Activated B cell treated with CpG ODN at 0.5 μM for 24 hours (primary cell): ENCODE data around the gene WWC1. TPM values are rescaled to one million over a fixed set of nuclear protein-coding genes. Genes with fewer than 3 reads are reported as not detected.

Source experiments
- ATAC-seq: fragments of 200-7000 bp; cut with Tn5 transposase; one replicate; pipeline ENCODE4 v1.10.0; 2021; ENCODE audit warnings: low read depth, mild to moderate bottlenecking, moderate library complexity
- CTCF ChIA-PET: fragments of 350-600 bp; sonication (Branson Sonifier 250); formaldehyde crosslinking; loops from one replicate; lab custom pipeline; 2021; ENCODE audit warnings: antibody characterized with exemption; lab: Charles Lee
- POLR2A ChIA-PET: fragments of 350-600 bp; sonication (Branson Sonifier 250); formaldehyde crosslinking; loops from one replicate; lab custom pipeline; 2021; ENCODE audit warnings: antibody characterized with exemption; lab: Charles Lee
- DNase-seq: peaks from one replicate; pipeline ENCODE4 v3.0.0; 2022
- H3K27ac Mint-ChIP-seq: one replicate; pipeline ENCODE4 v1.8.0; 2020; ENCODE audit warnings: mixed read lengths
- H3K27me3 Mint-ChIP-seq: one replicate; pipeline ENCODE4 v1.8.0; 2021; ENCODE audit warnings: mixed read lengths
- H3K36me3 Mint-ChIP-seq: one replicate; pipeline ENCODE4 v1.8.0; 2021; ENCODE audit warnings: low read depth, mixed read lengths
- H3K4me1 Mint-ChIP-seq: one replicate; pipeline ENCODE4 v1.8.0; 2021; ENCODE audit warnings: mixed read lengths
- H3K4me3 Mint-ChIP-seq: one replicate; pipeline ENCODE4 v1.8.0; 2020; ENCODE audit warnings: mild to moderate bottlenecking, mixed read lengths
- H3K9me3 Mint-ChIP-seq: one replicate; pipeline ENCODE4 v1.8.0; 2020; ENCODE audit warnings: mixed read lengths
- CTCF ChIP-seq: fragments of 200-600 bp; IDR thresholded peaks from one replicate; pipeline ENCODE4 v1.8.0; 2022; ENCODE audit warnings: antibody characterized with exemption, mild to moderate bottlenecking
- intact Hi-C: fragments of 100-400 bp; cut with micrococcal nuclease; formaldehyde crosslinking; loops from one replicate; pipeline ENCODE4 v1.15.1; 2024
- total RNA-seq: library from RNA; stranded (reverse); gene quantifications from 2 replicates; pipeline ENCODE4 v1.2.3, GENCODE V29; 2022

The WWC1 gene
- total RNA-seq, 1 donor from 2014 or later = 2.0 TPM

GRCh38 chr5:168347368-168348083 is 56.1 kb downstream of the WWC1 start:
- Mint-ChIP-seq H3K4me1 (no peaks in the 10 kb centered on the region), H3K27ac (no peak overlapping the region), H3K27me3 (no peaks in the 10 kb centered on the region), H3K4me3 (no peak overlapping the region), H3K9me3 (no peaks in the 10 kb centered on the region), H3K36me3 (no peaks in the 10 kb centered on the region)
- intact Hi-C loops = no loop called here
- ATAC-seq (no peak), DNase-seq (no peak)
- no peak for TF ChIP-seq CTCF
- ChIA-PET POLR2A (no interaction called here), CTCF (no interaction called here)

- intact Hi-C loops = no loop called here
- Mint-ChIP-seq H3K27me3 (no peaks in the 10 kb centered on the region), H3K36me3 (no peaks in the 10 kb centered on the region), H3K9me3 (no peaks in the 10 kb centered on the region), H3K4me3 (no peak overlapping the region), H3K27ac (no peak overlapping the region), H3K4me1 (no peaks in the 10 kb centered on the region)
- TF ChIP-seq CTCF = no peak
- ChIA-PET POLR2A (no interaction called here), CTCF (no interaction called here)
- DNase-seq (no peak), ATAC-seq (no peak)
Observed at GRCh38 chr5:168348084-168348414, 56.6 kb downstream of the WWC1 start.

- H3K4me1 Mint-ChIP-seq = no peaks in the 10 kb centered on the region
- H3K27ac Mint-ChIP-seq = no peak overlapping the region
- ChIA-PET POLR2A (no interaction called here), CTCF (no interaction called here)
- intact Hi-C loops = no loop called here
- no peaks in the 10 kb centered on the region for H3K36me3 Mint-ChIP-seq
- ATAC-seq (no peak), DNase-seq (no peak)
- H3K9me3 Mint-ChIP-seq = no peaks in the 10 kb centered on the region
- TF ChIP-seq CTCF = no peak
- H3K4me3 Mint-ChIP-seq = no peak overlapping the region
- no peaks in the 10 kb centered on the region for H3K27me3 Mint-ChIP-seq
Observed at GRCh38 chr5:168350315-168350714, 58.9 kb downstream of the WWC1 start.

- no peaks in the 10 kb centered on the region for H3K9me3 Mint-ChIP-seq
- no peak for TF ChIP-seq CTCF
- H3K4me1 Mint-ChIP-seq = no peaks in the 10 kb centered on the region
- intact Hi-C loops = no loop called here
- ATAC-seq = no peak
- ChIA-PET POLR2A (no interaction called here), CTCF (no interaction called here)
- no peak overlapping the region for H3K27ac Mint-ChIP-seq
- no peaks in the 10 kb centered on the region for H3K36me3 Mint-ChIP-seq
- H3K27me3 Mint-ChIP-seq = no peaks in the 10 kb centered on the region
- no peak overlapping the region for H3K4me3 Mint-ChIP-seq
- no peak for DNase-seq
Observed at GRCh38 chr5:168353216-168353957, 61.9 kb downstream of the WWC1 start.

GRCh38 chr5:168354397-168354796 is 63.0 kb downstream of the WWC1 start:
- no peak overlapping the region for H3K4me3 Mint-ChIP-seq
- intact Hi-C loops = no loop called here
- H3K27ac Mint-ChIP-seq = no peak overlapping the region
- CTCF ChIA-PET = no interaction called here
- no peak for TF ChIP-seq CTCF
- no peaks in the 10 kb centered on the region for H3K27me3 Mint-ChIP-seq
- DNase-seq = no peak
- H3K9me3 Mint-ChIP-seq = no peaks in the 10 kb centered on the region
- POLR2A ChIA-PET = no interaction called here
- no peak for ATAC-seq
- no peaks in the 10 kb centered on the region for H3K4me1 Mint-ChIP-seq
- H3K36me3 Mint-ChIP-seq = no peaks in the 10 kb centered on the region
